CD4-positive, alpha-beta T cell (primary cell): Measurements from ENCODE around the gene TTC28. TPM values are rescaled to one million over a fixed set of nuclear protein-coding genes. Genes with fewer than 3 reads are reported as not detected.

Experiments used
- ATAC-seq: fragments of 200-7000 bp; cut with Tn5 transposase; one replicate; pipeline ENCODE4 v1.10.0; 2022; ENCODE audit warnings: mild to moderate bottlenecking; ENCODE audit not compliant: poor library complexity
- CTCF ChIA-PET: fragments of 350-600 bp; sonication (Branson Sonifier 250); formaldehyde crosslinking; loops from one replicate; lab custom pipeline; 2021; ENCODE audit warnings: antibody characterized with exemption, inconsistent platforms; lab: Charles Lee
- POLR2A ChIA-PET: fragments of 350-600 bp; sonication (Branson Sonifier 250); formaldehyde crosslinking; loops from one replicate; lab custom pipeline; 2021; ENCODE audit warnings: antibody characterized with exemption, inconsistent platforms; lab: Charles Lee
- DNase-seq, 14 experiments: peaks; one replicate each; pipeline ENCODE4 v3.0.0-alpha.2; 2013 to 2020; ENCODE audit warnings: mixed read lengths in 2 of 14
- H3K27ac ChIP-seq, 2 donors: one replicate each; pipeline versions ENCODE4 v1.5.1 to v1.7.0; 2013; ENCODE audit warnings: low read length in 2 of 2, low read depth in 1 of 2, mild to moderate bottlenecking in 1 of 2
- H3K27me3 ChIP-seq, 2 experiments: 1 replicate in 1 of 2; 2 replicates in 1 of 2; pipeline versions ENCODE4 v1.6.1 to v1.7.0; 2013; ENCODE audit warnings: low read length in 2 of 2, control low read depth in 1 of 2, mild to moderate bottlenecking in 1 of 2, moderate library complexity in 1 of 2; ENCODE audit not compliant: insufficient read depth in 2 of 2, control insufficient read depth in 1 of 2
- H3K36me3 ChIP-seq: one replicate; pipeline ENCODE4 v1.6.1; 2013; ENCODE audit warnings: low read length, control low read depth; ENCODE audit not compliant: insufficient read depth
- H3K4me1 ChIP-seq: one replicate; pipeline ENCODE4 v1.6.1; 2013; ENCODE audit warnings: low read length, control low read depth; ENCODE audit not compliant: insufficient read depth
- H3K4me3 ChIP-seq: one replicate; pipeline ENCODE4 v1.5.1; 2013; ENCODE audit warnings: mild to moderate bottlenecking, low read length, moderate library complexity
- H3K9me3 ChIP-seq, 2 experiments: 1 replicate in 1 of 2; 2 replicates in 1 of 2; pipeline versions ENCODE4 v1.6.1 to v1.7.0; 2013; ENCODE audit warnings: low read length in 2 of 2, mild to moderate bottlenecking in 2 of 2, control low read depth in 1 of 2, moderate library complexity in 1 of 2; ENCODE audit not compliant: control insufficient read depth in 1 of 2, insufficient read depth in 1 of 2
- H3K27ac Mint-ChIP-seq: one replicate; pipeline ENCODE4 v1.8.0; 2020; ENCODE audit warnings: mixed read lengths
- H3K27me3 Mint-ChIP-seq: one replicate; pipeline ENCODE4 v1.8.0; 2021; ENCODE audit warnings: mixed read lengths
- H3K36me3 Mint-ChIP-seq: one replicate; pipeline ENCODE4 v1.8.0; 2021; ENCODE audit warnings: low read depth, mixed read lengths
- H3K4me1 Mint-ChIP-seq: one replicate; pipeline ENCODE4 v1.8.0; 2021; ENCODE audit warnings: low read depth, mixed read lengths
- H3K4me3 Mint-ChIP-seq: one replicate; pipeline ENCODE4 v1.8.0; 2020; ENCODE audit warnings: mild to moderate bottlenecking, mixed read lengths
- H3K9me3 Mint-ChIP-seq: one replicate; pipeline ENCODE4 v1.8.0; 2020; ENCODE audit warnings: mixed read lengths
- intact Hi-C, 2 experiments: fragments of 100-400 bp; cut with DNase I in 1 of 2; cut with micrococcal nuclease in 1 of 2; formaldehyde crosslinking; loops; one replicate each; pipeline versions ENCODE4 v1.15.1 to v1.9.0; 2023 to 2025; cut with DNase I, micrococcal nuclease
- total RNA-seq, 174 experiments: library from RNA in 2 of 174; stranded (reverse) in 2 of 174; gene quantifications; one replicate each; pipeline ENCODE4 v1.2.3 and lab custom pipeline; 2021 to 2026
- TF ChIP-seq, protein P1 (sequence below): fragments of 200-600 bp; IDR thresholded peaks from one replicate; pipeline ENCODE4 v1.8.0; 2022; ENCODE audit warnings: antibody characterized with exemption, mild to moderate bottlenecking

TTC28 gene
- total RNA-seq, 2 experiments from 2014 or later, result 4.6 to 5.7 TPM

- Histone ChIP-seq H3K4me3 (no peak overlapping the region), H3K9me3 (no peaks in the 10 kb centered on the region), H3K27ac (no peak overlapping the region), H3K27me3 (peaks cover 0 to 13% of the 10 kb centered on the region in 2 experiments), H3K36me3 (no peaks in the 10 kb centered on the region), H3K4me1 (peaks cover 7% of the 10 kb centered on the region)
- CTCF ChIA-PET, result no interaction called here
- ATAC-seq (no peak), DNase-seq (no peak)
- TF ChIP-seq, protein P1, sequence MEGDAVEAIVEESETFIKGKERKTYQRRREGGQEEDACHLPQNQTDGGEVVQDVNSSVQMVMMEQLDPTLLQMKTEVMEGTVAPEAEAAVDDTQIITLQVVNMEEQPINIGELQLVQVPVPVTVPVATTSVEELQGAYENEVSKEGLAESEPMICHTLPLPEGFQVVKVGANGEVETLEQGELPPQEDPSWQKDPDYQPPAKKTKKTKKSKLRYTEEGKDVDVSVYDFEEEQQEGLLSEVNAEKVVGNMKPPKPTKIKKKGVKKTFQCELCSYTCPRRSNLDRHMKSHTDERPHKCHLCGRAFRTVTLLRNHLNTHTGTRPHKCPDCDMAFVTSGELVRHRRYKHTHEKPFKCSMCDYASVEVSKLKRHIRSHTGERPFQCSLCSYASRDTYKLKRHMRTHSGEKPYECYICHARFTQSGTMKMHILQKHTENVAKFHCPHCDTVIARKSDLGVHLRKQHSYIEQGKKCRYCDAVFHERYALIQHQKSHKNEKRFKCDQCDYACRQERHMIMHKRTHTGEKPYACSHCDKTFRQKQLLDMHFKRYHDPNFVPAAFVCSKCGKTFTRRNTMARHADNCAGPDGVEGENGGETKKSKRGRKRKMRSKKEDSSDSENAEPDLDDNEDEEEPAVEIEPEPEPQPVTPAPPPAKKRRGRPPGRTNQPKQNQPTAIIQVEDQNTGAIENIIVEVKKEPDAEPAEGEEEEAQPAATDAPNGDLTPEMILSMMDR, result no peak
- H3K9me3 Mint-ChIP-seq, result no peaks in the 10 kb centered on the region
- H3K4me3 Mint-ChIP-seq, result no peak overlapping the region
- no peaks in the 10 kb centered on the region for H3K36me3 Mint-ChIP-seq
- peaks cover 3% of the 10 kb centered on the region for H3K27me3 Mint-ChIP-seq
- intact Hi-C loops, result no loop called here
- POLR2A ChIA-PET, result no interaction called here
- H3K4me1 Mint-ChIP-seq, result peaks cover 20% of the 10 kb centered on the region
- H3K27ac Mint-ChIP-seq, result no peak overlapping the region
Measured at GRCh38 chr22:28032861-28033260, 646.8 kb downstream of the TTC28 start.

GRCh38 chr22:28031383-28031922 lies 648.2 kb downstream of the TTC28 start:
- DNase-seq (no peak), ATAC-seq (no peak)
- TF ChIP-seq, protein P1, result no peak
- no peak overlapping the region for H3K4me3 Mint-ChIP-seq
- intact Hi-C loops, result no loop called here
- H3K4me3 ChIP-seq, result no peak overlapping the region
- H3K36me3 Mint-ChIP-seq, result no peaks in the 10 kb centered on the region
- ChIA-PET CTCF (no interaction called here), POLR2A (no interaction called here)
- H3K27me3 ChIP-seq, result peaks cover 0 to 13% of the 10 kb centered on the region in 2 experiments
- H3K27ac ChIP-seq, result no peak overlapping the region
- no peaks in the 10 kb centered on the region for H3K9me3 ChIP-seq
- H3K4me1 Mint-ChIP-seq, result peaks cover 20% of the 10 kb centered on the region
- H3K4me1 ChIP-seq, result peaks cover 7% of the 10 kb centered on the region
- peaks cover 3% of the 10 kb centered on the region for H3K27me3 Mint-ChIP-seq
- H3K27ac Mint-ChIP-seq, result no peak overlapping the region
- no peaks in the 10 kb centered on the region for H3K36me3 ChIP-seq
- no peaks in the 10 kb centered on the region for H3K9me3 Mint-ChIP-seq

GRCh38 chr22:28030473-28030872 lies 649.2 kb downstream of the TTC28 start:
- no peak overlapping the region for H3K27ac Mint-ChIP-seq
- intact Hi-C loops, result no loop called here
- Histone ChIP-seq H3K9me3 (no peaks in the 10 kb centered on the region), H3K27ac (no peak overlapping the region), H3K4me3 (no peak overlapping the region), H3K27me3 (peaks cover 0 to 13% of the 10 kb centered on the region in 2 experiments), H3K36me3 (no peaks in the 10 kb centered on the region), H3K4me1 (peaks cover 6% of the 10 kb centered on the region)
- CTCF ChIA-PET, result no interaction called here
- peaks cover 12% of the 10 kb centered on the region for H3K4me1 Mint-ChIP-seq
- TF ChIP-seq, protein P1, result no peak
- H3K36me3 Mint-ChIP-seq, result no peaks in the 10 kb centered on the region
- no peak for ATAC-seq
- no peak overlapping the region for H3K4me3 Mint-ChIP-seq
- peaks cover 3% of the 10 kb centered on the region for H3K27me3 Mint-ChIP-seq
- DNase-seq, result no peak
- POLR2A ChIA-PET, result no interaction called here
- no peaks in the 10 kb centered on the region for H3K9me3 Mint-ChIP-seq
